Fibroblast of skin of left quadriceps (primary cell): ENCODE results near the gene R3HDM2.
A peak's percentile ranks its signal among the peaks of the same experiment; 100 is the strongest.

Experiments
- DNase-seq, 2 experiments: peaks; one replicate each; pipeline ENCODE4 v3.0.0-alpha.2; 2013; ENCODE audit warnings: low read depth in 2 of 2

R3HDM2 gene

GRCh38 chr12:57430931-57431566 lies at the start of gene R3HDM2:
Gene R3HDM2 (minus strand): TSS chr12:57431043. CDS start chr12:57310428, 120,615 bp downstream.
- DNase-seq: peak; percentile 88

- no peak for DNase-seq
Observed at GRCh38 chr12:57479376-57480115, 48.7 kb upstream of the R3HDM2 start, which contains the start of gene ARHGAP9. Gene ARHGAP9 (minus strand): TSS chr12:57479866. CDS start chr12:57479406, 460 bp downstream.

- no peak for DNase-seq
Observed at GRCh38 chr12:57479043-57479375, 48.2 kb upstream of the R3HDM2 start.

- DNase-seq: no peak
Observed at GRCh38 chr12:57477710-57478681, 47.2 kb upstream of the R3HDM2 start.

- no peak for DNase-seq
Observed at GRCh38 chr12:57476993-57477709, 46.3 kb upstream of the R3HDM2 start.

GRCh38 chr12:57476162-57476992 lies 45.5 kb upstream of the R3HDM2 start:
- DNase-seq: no peak

GRCh38 chr12:57475271-57476161 lies 44.7 kb upstream of the R3HDM2 start:
- DNase-seq: no peak

GRCh38 chr12:57474862-57475261 lies 44.0 kb upstream of the R3HDM2 start:
- DNase-seq: no peak

- no peak for DNase-seq
Observed at GRCh38 chr12:57474430-57474829, 43.6 kb upstream of the R3HDM2 start.

- DNase-seq: no peak
Observed at GRCh38 chr12:57473886-57474285, 43.0 kb upstream of the R3HDM2 start.

GRCh38 chr12:57473392-57473791 lies 42.5 kb upstream of the R3HDM2 start:
- no peak for DNase-seq

- DNase-seq: no peak
Observed at GRCh38 chr12:57472391-57472790, 41.5 kb upstream of the R3HDM2 start.

GRCh38 chr12:57471661-57472060 lies 40.8 kb upstream of the R3HDM2 start:
- DNase-seq: no peak

GRCh38 chr12:57470970-57471656 lies 40.3 kb upstream of the R3HDM2 start:
- no peak for DNase-seq

GRCh38 chr12:57470286-57470969 lies 39.6 kb upstream of the R3HDM2 start:
- DNase-seq: no peak

GRCh38 chr12:57469296-57470164 lies 38.7 kb upstream of the R3HDM2 start:
- DNase-seq: no peak

GRCh38 chr12:57467915-57468314 lies 37.1 kb upstream of the R3HDM2 start:
- DNase-seq: no peak
